Breast epithelium (tissue), 3 donors: Measurements from ENCODE around the gene PKN1.

Experiments
- CTCF ChIP-seq, 3 donors: fragments of 450-650 bp; IDR thresholded peaks; one replicate each; pipeline ENCODE4 v1.5.1; 2016 to 2017; ENCODE audit warnings: antibody characterized with exemption in 3 of 3, mild to moderate bottlenecking in 3 of 3, moderate library complexity in 3 of 3
- POLR2A ChIP-seq: fragments of 450-650 bp; IDR thresholded peaks from one replicate; pipeline ENCODE4 v1.6.1; 2016; ENCODE audit warnings: antibody characterized with exemption, mild to moderate bottlenecking, moderate library complexity

GRCh38 chr19:14434543-14435319 lies 1.6 kb downstream of the PKN1 start:
- no peak for TF ChIP-seq CTCF (IDR thresholded peaks at IDR 0.05)
- no peak for TF ChIP-seq POLR2A
